Measurements from ENCODE around the gene NEDD4L.
"Not testable (repeated sequence)": the region's sequence is repeated elsewhere in the genome, so short reads cannot be mapped to it uniquely, and the experiment has no call there.

The NEDD4L gene

DNA sequence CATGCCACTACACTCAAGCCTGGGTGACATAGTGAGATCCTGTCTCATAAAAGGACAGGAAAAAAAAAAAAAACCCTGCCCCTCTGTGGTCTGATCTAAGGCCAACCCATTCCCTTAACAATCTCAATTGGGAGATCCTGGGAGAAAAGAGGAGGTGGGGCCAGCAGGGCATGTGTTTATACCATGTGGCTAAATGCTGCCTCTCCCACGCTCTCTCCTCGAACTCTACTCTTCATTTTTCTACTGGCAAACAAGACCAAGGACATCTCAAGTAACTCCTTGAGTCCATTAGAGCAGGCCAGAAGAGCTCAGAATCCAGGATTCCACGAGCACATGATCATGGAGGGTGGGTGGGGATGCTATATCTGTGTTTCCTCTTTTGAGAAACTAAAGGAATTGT lies 16.7 kb upstream of the NEDD4L start:
- DNase-seq (ENCODE audit: low spot score): no peak

- DNase-seq (ENCODE audit: low spot score): no peak
Measured at GRCh38 chr18:58028109-58028784, 15.8 kb upstream of the NEDD4L start.

DNA sequence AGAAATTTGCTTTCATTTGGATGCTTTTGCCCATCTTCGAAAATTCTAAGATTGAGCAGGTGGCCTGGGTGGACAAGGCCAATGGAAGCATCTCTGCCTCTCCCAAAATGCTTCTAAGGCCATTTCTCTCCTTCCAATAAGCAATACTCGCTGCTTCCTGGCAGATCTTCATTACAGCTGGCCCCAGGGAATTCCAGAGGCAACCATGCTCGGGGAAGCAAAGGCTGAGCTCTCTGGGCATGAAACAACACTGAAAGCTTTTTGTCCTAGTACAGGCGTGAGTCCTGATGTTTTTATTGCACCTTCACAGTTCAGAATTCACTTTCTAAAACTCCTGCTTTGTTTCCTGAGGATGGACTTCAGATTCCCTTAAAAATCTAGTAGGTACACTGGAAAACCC lies 11.8 kb upstream of the NEDD4L start:
- DNase-seq (ENCODE audit: low spot score): no peak

- no peak for DNase-seq (ENCODE audit: low spot score)
Measured at GRCh38 chr18:58033216-58033615, 10.8 kb upstream of the NEDD4L start.

DNA sequence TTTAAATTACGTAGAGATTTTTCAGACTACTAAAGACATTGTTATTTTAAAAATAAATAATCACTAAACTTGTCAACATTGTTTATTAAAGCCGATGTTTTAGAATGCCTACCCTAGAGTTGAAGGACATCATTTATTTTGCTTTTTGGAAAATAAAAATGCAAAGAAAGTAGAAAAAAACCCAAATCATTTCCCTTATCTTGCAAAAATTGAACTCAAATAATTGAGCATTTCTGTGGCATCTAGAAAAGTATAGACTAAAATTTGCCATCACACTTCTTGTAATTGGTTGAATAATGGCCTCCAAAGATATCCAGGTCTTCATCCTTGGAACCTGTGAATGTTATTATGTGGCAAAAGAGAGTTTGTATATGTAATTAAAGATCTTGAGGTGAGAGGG lies 9.7 kb upstream of the NEDD4L start:
- no peak for DNase-seq (ENCODE audit: low spot score)

- no peak for DNase-seq (ENCODE audit: low spot score)
Measured at GRCh38 chr18:58037163-58037562, 6.9 kb upstream of the NEDD4L start.

DNA sequence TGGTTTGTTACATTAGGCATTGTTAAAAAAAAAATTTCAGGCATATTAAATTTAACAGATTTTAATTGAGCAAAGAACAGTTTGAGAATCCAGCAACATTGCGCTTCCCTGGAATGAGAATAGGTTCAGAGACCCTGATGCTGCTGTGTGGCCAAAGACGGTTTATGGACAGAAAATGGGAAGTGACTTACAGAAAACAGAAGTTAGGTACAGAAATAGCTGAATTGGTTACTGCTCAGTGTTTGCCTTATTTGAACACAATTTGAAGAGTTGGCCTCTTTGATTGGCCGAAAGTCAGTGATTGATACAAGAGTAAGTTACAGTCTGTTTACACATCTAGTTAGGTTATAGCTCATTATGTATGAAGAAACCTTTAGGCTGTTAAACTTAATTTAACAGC lies 6.0 kb upstream of the NEDD4L start:
- DNase-seq (ENCODE audit: low spot score): no peak

- no peak for DNase-seq (ENCODE audit: low spot score)
Measured at GRCh38 chr18:58041633-58042032, 2.4 kb upstream of the NEDD4L start.

GRCh38 chr18:58042826-58043490 lies 1.1 kb upstream of the NEDD4L start:
- no peak for DNase-seq (ENCODE audit: low spot score)

- DNase-seq (ENCODE audit: low spot score): peak; percentile 63
Measured at GRCh38 chr18:58044370-58045241, 580 bp downstream of the NEDD4L start.

DNA sequence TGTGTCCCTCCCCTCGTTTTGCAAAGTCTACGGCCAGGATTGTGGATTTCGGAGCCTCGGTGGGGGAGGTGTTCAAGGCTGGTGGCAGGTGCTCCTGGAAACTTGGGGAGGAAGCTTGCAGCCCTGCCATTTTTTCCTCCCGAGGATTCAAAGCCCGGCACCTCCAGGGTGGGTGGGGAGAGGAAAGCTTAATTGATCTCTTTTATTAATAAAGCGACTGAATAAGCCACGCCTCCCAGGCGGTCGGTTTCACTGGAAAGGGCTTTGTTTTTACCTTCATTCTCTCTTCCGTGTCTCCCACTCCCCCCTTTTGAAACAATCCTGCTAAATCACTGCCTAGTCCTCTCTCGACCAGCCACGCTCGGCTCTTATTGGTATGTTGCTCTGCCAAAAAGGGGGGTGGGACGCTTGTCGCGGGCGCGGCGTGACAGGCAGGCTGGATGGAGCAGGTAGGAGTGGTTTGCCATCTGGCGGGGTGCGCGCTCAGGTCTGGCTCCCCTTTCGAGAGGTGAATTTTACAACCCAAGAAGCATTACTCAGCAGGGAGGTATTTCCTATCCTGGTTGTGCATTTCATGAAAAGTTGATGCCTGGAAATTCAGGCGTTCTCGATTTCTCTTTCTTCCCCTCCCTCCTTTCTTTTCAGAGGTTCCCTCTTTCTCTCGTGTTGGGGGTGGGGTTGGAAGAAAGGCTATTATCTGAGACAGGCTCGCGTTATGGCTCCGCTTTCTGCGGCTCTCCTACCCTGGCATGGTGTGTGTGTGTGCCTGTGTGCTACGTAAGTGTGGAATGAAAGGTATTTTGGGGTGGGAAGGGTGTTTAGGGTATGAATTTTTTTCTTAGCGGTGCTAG lies 1.4 kb downstream of the NEDD4L start:
- DNase-seq (ENCODE audit: low spot score): peak; percentile 60

- peak; percentile 41 for DNase-seq (ENCODE audit: low spot score)
Measured at GRCh38 chr18:58046093-58046793, 2.2 kb downstream of the NEDD4L start.

GRCh38 chr18:58046794-58047555 lies 2.9 kb downstream of the NEDD4L start:
- peak; percentile 25 for DNase-seq (ENCODE audit: low spot score)

GRCh38 chr18:58047556-58047882 lies 3.5 kb downstream of the NEDD4L start:
- no peak for DNase-seq (ENCODE audit: low spot score)

DNA sequence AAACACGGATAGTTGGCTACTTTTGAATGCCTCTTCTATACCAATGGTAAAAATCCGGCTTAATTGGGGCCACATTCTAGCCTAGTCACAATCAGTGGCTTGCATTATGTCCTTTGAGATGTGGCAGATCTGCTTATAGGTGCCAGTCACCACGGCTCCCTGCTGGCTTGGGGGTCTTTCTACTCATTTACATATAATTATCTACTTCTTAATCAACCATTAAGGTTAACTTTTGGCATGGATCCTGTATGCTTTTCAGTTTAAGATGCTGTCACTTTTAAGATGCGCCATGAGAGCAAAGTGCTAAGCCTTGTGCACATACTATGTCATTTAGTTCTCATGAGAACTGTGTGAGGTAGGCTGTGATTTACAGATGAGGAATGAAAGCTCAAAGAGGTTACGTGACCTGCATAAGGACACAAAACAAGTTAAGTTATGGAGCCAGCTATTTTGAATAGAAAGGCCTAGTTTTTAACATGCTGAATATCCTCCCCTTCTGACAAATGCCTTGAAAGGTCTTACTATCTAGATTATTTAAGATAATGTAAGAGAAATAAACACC lies 4.1 kb downstream of the NEDD4L start:
- no peak for DNase-seq (ENCODE audit: low spot score)

- DNase-seq (ENCODE audit: low spot score): peak; percentile 31
Measured at GRCh38 chr18:58049000-58049688, 5.1 kb downstream of the NEDD4L start.

DNA sequence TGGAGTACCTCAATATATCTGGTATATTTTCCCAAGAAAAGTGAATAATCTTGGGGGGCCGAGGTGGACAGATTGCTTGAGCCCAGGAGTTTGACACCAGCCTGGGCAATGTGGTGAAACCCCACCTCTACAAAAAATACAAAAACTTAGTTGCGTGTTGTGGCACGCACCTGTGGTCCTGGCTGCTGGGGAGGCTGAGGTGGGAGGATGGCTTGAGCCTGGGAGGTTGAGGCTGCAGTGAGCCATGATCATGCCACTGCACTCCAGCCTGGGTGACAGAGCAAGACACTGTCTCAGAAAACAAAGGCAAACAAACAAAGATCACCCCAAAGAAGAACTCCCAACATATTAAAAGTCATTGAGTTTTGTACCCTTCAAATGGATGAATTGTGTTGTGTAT lies 6.9 kb downstream of the NEDD4L start:
- not testable (repeated sequence) for DNase-seq (ENCODE audit: low spot score)

GRCh38 chr18:58051765-58052460 lies 7.9 kb downstream of the NEDD4L start:
- no peak for DNase-seq (ENCODE audit: low spot score)

GRCh38 chr18:58052960-58053359 lies 8.9 kb downstream of the NEDD4L start:
- DNase-seq (ENCODE audit: low spot score): no peak
